ENCODE data around the gene RPL36.

DNA sequence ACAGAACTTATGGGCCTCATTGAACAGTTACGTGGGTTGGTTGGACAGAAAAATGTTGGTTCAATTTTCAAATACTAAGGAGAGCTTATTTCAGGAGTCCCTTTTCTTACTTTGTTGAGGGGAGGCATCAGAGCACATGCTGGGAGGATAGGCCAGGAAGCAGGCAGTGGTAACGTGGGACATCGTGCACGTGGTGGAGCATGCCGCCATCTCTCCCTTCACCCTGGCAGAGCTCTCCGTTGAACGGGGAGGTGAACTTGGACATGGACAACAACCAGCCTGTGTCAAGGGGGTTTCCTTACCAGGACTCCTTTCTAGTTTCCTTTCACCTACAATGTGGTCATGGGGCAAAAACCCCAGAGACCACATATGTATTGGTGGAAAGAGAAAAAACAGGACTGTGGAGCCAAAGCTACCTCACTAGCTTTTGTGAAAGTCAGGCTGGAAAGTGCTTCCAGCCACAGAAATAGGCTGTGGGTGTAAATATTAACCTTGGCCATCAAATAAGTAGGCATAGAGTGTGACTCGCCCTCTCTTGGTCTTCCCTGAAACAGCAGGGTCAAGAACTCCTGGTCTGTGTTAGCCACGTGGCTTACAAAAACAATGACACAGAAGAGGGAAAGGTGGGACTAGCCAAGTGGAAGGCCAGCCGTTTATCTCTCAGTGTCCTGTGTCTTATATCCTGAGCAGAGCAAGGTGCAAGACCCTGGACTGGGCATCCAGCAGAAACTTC, 24.1 kb upstream of the RPL36 start:
- TF ChIP-seq, protein P1, sequence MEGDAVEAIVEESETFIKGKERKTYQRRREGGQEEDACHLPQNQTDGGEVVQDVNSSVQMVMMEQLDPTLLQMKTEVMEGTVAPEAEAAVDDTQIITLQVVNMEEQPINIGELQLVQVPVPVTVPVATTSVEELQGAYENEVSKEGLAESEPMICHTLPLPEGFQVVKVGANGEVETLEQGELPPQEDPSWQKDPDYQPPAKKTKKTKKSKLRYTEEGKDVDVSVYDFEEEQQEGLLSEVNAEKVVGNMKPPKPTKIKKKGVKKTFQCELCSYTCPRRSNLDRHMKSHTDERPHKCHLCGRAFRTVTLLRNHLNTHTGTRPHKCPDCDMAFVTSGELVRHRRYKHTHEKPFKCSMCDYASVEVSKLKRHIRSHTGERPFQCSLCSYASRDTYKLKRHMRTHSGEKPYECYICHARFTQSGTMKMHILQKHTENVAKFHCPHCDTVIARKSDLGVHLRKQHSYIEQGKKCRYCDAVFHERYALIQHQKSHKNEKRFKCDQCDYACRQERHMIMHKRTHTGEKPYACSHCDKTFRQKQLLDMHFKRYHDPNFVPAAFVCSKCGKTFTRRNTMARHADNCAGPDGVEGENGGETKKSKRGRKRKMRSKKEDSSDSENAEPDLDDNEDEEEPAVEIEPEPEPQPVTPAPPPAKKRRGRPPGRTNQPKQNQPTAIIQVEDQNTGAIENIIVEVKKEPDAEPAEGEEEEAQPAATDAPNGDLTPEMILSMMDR (IDR thresholded peaks at IDR 0.05) = peak; percentile 32 to 51 (median 40)
- TF ChIP-seq POLR2A (IDR thresholded peaks at IDR 0.05) = no peak

Data from right lobe of liver (tissue), 4 donors.